PC-9 (cell line): ENCODE results near the gene AVL9.

Source experiments
- EZH2 ChIP-seq: fragments of 200-600 bp; sonication (generic); IDR thresholded peaks from 2 replicates; pipeline ENCODE4 v1.8.0; 2017; ENCODE audit warnings: antibody characterized with exemption, low read depth
- TF ChIP-seq, protein P1 (sequence below): fragments of 200-600 bp; sonication (generic); conservative IDR thresholded peaks from 2 replicates; pipeline ENCODE4 v1.6.1; 2017; ENCODE audit warnings: mixed run types, antibody characterized with exemption, mild to moderate bottlenecking, moderate library complexity

GRCh38 chr7:32561613-32562012 is 66.3 kb downstream of the AVL9 start:
- TF ChIP-seq, protein P1, sequence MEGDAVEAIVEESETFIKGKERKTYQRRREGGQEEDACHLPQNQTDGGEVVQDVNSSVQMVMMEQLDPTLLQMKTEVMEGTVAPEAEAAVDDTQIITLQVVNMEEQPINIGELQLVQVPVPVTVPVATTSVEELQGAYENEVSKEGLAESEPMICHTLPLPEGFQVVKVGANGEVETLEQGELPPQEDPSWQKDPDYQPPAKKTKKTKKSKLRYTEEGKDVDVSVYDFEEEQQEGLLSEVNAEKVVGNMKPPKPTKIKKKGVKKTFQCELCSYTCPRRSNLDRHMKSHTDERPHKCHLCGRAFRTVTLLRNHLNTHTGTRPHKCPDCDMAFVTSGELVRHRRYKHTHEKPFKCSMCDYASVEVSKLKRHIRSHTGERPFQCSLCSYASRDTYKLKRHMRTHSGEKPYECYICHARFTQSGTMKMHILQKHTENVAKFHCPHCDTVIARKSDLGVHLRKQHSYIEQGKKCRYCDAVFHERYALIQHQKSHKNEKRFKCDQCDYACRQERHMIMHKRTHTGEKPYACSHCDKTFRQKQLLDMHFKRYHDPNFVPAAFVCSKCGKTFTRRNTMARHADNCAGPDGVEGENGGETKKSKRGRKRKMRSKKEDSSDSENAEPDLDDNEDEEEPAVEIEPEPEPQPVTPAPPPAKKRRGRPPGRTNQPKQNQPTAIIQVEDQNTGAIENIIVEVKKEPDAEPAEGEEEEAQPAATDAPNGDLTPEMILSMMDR: no peak
- TF ChIP-seq EZH2: no peak
